GM18526 (cell line): ENCODE data around the gene NTRK3.

Source experiments
- POLR2A ChIP-seq: IDR thresholded peaks from 3 replicates; pipeline ENCODE4 v1.6.1; 2011; ENCODE audit not compliant: insufficient read length; ENCODE audit errors: extremely low read depth

Gene NTRK3

DNA sequence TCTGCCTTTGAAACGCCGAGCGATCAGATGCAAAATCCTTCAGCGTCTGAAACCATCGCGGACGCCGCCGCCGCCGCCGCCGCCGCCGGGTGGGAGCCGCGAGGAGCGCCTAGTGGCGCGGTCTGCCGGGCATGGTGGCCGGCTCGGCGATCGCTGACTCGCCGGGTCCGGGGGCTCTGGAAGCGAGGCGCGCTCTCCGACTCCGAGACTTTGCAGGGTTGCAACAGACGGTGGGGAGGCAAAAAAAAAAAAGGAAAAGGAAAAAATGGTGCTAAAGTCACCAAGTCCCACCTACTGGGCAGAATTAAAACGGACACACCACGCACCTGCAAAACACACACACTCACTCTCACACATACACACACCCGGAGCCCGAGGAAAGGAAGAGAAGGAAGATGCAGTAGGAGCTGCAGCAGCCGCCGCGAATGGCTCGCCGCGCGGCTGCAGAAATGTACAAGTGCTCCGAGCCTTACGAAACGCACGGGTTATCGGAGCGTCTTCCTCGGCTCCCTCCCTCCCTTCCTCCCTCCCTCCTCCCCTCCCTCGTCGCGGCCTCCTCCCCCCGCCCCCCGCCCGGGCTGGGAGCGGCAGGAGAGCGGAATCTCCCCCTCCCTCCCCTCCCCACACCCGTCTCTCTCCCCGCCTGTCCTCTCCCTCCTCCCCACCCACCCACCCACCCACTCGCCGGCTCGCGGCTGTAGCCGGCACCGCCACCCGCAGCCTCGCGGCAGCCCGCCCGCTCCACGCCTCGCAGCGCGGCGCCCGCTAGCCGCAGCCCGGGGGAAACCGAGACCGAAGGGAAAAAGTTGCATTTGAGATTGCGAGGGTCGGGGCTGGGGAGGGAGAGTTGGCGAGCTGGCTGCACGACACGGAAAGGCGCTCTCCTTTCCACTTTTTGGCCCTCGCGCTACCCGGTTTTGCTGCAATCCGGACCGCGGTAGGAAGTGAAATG is at the start of gene NTRK3:
Gene NTRK3, minus strand, starts transcription at position 461 of the 952 bp plus-strand sequence. CDS start 586 bp downstream, outside the sequence.
- TF ChIP-seq POLR2A: no peak

DNA sequence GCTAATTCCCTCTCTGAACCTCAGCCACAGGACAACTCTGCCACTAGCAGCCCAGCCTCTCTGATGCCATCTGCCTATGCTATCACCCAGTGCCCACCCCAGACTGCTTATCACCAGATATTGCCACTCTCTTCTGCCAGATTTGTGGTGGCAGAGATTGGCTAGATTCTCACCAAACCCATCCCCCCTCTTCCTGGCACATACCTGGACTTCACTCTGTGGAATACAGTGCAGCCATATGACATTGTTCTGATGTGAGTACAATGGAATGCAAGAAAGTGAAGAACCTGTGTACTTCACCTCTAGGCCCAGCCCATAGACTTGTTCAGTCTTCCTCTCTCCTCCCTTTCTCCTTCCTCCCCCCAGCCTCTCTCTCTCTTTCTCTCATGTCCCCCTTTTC is 46.9 kb upstream of the NTRK3 start:
- no peak for TF ChIP-seq POLR2A

DNA sequence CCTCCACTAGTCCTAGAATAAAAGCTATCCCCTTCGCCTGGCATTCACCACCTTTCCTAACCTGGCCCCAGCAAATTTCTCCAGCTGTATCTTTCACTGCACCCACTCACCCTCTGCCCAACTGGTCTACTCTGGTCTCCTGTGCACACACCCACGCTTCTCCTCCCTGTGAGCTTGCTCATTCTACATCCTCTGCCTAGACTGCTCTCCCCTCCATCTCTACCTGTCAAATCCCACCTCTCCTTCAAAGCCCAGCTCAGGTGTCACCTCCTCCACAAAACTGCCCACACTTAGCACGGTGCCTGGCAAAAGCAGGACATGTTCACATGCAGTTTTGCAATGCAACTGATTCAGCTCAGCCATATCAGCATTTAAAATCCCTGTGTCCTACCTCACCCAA is 45.8 kb upstream of the NTRK3 start:
- no peak for TF ChIP-seq POLR2A

DNA sequence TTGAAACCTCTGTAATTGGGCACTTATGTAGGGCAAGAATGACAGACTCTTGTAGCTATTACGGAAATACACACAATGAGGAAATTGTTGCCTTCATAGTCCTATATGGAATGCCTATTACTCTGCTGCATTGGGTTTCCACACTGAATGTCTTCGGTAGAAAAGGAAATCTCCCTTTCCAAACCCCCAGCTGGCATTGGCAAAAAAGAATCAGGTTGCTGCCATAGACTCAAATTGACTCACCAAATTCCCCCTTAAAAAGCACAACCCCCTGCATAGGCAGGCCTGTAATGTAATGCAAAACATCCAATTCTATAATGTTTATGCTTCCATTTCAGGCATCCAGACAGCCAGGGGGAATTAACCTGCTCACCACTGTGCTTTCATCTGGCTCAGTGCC is 44.8 kb upstream of the NTRK3 start:
- no peak for TF ChIP-seq POLR2A

DNA sequence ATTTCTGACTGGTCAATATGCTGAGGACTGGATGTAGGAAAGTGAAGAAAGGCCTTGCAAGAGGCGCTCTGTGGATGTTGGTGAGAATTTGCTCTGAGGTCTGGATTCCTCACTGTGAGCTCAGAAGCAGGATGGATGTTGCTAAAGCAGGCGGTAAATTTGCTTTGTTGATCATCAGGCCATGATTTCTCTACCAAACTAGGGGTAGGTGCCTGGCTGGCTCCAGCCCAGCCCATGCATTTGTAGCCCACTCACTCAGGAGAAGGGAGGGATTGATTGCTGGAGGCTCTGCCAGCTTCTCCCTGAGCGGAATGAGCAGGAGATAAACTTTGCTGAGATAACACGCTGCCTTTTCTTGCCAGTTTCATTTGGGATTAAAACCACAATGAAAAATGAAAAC is 44.3 kb upstream of the NTRK3 start:
- no peak for TF ChIP-seq POLR2A

DNA sequence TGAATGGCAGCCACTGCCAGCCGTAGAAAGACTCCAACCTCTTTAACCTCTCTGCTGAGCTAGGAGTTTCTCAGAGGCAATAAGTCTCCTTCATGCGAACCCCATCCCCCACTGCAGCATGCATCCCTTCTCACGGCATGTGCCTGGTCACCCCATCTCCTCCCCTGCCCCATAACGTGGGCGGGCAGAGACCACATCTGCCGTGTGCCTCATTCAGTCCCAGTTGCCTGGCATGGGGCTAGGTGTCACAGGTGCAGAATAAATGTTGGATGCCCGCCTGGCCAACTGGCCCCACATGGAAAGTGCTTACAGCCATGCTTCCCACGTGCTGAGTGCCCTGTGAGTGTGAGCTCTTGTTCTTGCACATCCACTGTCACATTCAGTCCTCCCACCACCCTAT is 43.5 kb upstream of the NTRK3 start:
- no peak for TF ChIP-seq POLR2A

DNA sequence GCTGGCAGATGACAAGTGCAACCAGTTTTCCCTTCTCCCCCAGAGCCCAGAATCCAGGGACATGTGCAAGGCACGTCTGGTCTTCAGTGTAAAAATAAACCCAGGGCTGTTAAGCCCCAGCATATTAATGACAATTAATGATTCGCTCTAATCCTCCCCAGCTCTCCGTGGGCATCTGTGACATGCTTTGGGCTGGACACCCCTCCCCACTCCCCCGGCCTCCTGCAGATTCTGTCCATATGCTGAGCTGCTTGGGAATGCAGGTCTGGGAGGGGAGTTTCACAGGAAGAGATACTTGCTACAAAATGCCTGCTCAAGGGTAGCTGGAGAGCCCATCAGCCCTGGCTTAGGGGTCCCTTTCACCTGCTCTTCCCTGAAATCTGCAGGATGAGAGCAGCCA is 43.0 kb upstream of the NTRK3 start:
- no peak for TF ChIP-seq POLR2A

DNA sequence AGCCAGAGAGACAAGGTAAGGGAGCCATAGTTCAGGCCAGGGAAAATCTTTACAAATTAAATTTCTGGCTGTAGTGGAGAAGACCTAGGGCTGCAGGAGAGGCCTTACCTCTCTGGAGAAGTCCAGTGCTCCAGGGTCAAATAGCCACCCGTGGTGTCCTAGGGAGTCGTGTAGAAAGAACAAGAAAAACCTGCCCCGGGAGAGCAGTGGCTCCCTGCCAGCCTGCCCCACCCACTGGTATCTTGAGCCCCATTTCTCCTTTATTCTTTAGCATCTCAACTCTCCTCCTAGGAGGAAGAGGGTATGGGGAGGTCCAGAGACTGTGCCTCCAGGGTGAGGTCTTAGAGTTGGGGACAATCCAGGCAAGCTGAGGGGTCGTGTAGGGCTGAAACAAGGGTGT is 32.1 kb upstream of the NTRK3 start:
- TF ChIP-seq POLR2A: no peak

DNA sequence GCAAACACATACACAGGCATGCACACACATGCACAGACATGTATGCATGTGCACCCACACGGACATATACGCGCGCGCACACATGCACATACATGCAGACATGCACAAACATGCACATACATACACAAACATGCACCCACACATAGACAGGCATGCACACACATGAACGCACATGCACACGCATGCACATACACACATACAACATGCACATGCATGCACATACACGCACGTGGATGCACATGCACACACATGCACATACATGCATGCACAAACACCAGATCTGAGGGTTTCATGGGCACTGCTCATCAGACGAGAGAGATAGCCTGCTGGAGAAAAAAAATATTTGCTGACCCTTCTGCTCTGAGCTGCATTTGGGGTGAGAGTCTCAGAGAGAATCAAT is 31.7 kb upstream of the NTRK3 start:
- no peak for TF ChIP-seq POLR2A

DNA sequence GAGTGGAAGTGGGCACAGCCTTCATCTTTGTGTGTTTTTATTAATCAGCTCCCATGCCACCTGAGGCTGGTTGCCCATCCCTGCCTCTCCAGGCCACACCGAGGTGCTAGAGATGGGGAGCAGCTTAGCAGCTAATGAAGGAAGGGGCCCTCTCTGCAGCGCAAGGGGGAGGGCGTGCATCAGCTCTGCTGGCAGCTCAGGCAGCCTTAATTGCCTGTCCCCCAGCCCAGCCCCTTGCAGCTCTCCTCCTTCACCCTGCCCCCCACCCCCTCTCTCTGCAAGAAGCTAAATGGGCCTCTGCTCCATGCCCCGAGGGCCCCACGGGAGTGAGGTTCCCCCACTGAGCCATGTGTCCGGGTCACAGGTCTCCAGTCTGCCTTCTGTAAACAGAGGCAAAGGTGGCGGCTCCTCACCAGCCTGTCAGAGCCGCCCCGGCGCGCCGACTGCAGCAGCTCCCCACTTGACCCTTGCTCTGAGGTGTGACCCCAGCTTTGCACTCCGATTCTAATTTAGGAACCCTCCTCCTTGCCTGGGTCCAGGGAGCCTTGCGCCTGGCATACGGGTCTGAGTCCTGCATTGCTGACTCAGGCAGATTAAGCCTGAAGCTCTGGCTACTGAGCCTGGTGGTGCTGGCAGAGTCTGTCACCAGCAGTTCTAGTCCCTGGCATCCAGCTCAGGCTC is 27.9 kb upstream of the NTRK3 start:
- TF ChIP-seq POLR2A: no peak

DNA sequence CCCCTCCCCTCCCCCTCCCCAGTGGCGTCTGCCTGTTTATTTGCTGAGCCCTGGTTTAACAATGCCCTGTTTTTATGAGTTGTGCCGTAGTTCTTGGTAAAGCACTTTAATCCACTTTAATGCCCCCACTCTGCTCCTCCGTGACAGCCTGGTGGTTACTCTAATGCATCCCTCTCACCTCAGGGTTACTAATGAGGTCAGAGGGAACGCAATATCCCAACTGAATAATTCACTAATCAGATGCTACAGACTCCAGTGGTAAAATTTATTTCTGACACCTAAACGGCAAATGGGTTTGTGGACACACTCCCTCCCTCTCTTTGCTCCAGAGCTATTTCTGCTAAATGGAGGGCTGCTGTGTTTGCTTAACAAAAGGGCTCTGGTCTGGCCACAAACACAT is 26.1 kb upstream of the NTRK3 start:
- TF ChIP-seq POLR2A: no peak

DNA sequence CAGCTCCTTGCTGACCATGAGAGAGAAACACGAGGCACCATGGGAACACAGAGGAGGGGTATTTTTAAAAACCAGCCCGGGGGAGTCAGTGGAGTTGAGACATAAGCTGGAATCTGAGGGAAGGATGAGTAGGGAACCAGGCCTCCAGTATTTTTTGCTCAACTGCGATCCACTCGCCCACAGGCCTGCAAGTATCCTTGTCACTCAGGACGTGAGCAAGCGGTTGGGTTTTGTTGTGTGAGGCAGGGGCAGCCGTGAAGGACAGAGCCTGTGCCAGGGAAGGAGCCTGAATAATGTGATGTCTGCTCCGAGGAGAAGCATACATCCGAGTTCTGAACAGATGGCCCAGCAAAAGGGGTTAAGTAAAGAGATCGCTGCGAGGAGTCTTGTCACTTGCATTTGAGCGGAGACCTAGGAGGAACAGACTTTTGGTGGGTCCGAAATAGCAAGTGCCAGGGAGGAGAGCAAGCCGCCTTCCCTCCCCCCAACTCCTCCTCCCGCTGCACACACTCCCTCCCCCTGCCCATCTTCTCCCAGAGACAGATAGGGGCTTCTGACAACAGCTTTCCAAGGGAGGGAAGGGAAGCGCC is 20.4 kb upstream of the NTRK3 start:
- TF ChIP-seq POLR2A: no peak

DNA sequence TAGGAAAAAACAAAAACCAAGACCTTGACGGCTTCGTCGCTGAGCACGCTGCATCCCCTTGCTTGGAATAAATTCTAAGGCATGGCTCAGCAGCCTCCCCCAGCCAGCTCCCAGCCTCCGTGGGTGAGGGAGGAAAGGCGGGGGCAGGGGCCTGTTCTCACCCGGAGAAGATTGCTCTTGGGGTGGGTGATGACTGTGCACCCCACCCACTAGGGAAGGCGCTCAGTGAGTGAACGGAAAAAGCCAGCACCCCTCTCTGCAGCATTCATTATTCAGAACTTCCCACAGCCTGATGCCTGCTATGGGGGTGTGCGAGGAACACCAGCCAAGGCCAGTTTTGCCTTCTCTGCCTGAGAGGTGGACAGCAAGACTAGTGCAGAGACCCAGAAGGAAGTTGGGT is 19.3 kb upstream of the NTRK3 start:
- TF ChIP-seq POLR2A: no peak

DNA sequence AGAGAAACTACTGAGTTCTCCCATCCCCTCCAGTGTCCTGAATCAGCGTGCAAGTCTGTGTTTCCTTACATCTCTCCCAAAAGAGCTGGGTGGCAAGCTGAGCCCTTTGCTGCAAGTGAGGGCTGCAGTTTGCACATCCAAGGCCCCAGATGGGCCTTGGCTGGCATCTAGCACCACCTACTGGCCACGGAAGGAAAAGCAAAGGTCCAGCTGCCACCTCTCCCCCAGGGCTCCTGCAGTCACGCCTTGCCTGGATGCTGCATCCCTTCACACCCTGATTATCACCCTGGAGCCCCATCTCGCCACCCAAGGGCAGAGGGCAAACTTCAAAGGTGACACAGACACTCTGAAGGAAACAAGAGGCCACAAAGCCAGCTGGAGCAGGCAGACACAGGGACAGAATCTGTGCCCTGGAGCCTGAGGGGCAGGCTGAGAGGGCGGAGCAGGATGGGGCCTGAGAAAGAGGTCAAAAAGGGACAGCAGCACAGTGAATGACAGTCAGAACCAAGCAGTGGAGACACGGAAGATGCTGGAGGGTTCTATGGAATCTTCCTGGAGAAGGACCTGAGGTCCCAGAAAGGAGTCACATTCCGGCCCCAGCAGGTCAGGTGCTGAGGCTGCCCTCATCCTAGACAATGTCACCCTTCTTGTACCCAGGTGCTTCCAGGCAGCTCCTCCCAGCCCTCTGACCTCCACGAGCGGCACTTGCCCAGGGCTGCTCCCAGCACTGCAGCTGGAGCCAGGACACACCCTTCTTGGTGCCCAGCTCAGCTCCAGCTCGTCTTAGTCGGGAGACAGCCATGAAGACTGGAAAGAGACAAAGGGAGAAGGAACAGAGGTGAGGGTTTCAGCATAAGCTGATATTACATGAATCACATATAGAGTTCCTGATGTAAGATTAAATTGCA is 18.3 kb upstream of the NTRK3 start:
- no peak for TF ChIP-seq POLR2A

DNA sequence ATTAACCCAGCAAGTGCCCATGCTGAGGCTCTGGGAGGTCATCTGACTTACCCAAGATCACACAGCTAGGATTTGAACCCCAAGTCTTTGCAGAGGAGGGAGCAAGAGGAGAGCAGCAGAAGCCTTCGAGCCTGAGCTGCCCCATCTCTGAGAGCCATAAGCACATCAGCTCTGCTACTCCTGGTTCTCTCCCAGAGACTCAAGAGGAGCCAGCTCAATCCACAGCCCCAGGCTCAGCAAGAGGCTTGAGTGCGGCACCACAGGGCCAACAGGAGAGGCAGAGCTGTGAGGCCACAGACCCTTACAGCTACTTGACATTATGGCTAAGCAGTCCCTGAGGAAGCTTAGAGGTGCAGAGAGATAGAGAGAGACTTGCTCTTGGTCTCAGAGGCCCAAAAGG is 15.9 kb upstream of the NTRK3 start:
- TF ChIP-seq POLR2A: no peak

DNA sequence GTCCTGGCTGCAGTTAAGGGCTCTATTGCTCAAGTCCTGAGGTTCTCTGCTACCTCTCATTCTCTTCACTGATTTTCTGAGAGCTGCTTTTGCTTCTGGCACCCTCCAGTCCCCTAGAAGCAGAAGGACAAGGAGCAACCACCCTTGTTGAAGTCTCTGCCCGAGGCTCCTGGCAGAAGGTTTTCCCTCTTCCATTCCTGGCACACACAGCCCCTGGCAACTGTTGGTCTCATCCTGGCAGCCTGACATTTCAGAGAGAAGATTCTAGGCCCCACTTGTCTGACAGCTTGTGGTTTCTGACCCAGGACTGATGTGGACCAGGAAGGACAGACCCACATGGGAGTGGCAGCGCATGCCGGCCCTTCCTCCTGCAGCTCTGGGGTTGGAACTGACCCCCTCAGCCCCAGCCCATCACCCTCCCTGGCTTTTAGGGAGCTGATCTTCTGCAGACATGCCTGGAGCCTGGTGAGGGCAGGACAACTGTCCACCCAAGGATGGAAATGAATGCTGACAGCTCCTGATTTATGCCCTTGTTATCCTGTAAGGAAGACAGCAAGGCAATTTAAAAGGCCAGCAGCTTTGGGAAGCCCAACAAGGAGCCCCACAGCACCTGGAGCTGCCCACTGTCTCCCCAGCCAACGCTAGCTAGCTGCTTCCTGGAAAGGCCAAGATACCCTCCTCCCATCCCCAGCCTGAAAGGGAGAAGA is 13.0 kb upstream of the NTRK3 start:
- TF ChIP-seq POLR2A: no peak
